Measurements from ENCODE around the gene CDKN2D. TPM values are rescaled to one million over a fixed set of nuclear protein-coding genes. Genes with fewer than 3 reads are reported as not detected.
"Not testable (repeated sequence)": the region's sequence is repeated elsewhere in the genome, so short reads cannot be mapped to it uniquely, and the experiment has no call there.

CDKN2D gene
- total RNA-seq, 4 donors from 2014 or later: 2.9 to 21.4 (median 7.5) TPM

GRCh38 chr19:10533646-10534386 lies 35.0 kb downstream of the CDKN2D start:
- TF ChIP-seq CTCF (IDR thresholded peaks at IDR 0.05): no peak
- ATAC-seq (ENCODE audit: low FRiP score): peak; percentile 74
- no peak for DNase-seq (ENCODE audit: low spot score)

GRCh38 chr19:10532457-10532856 lies 36.3 kb downstream of the CDKN2D start:
- no peak for TF ChIP-seq CTCF (IDR thresholded peaks at IDR 0.05)
- ATAC-seq (ENCODE audit: low FRiP score) (no peak), DNase-seq (ENCODE audit: low spot score) (no peak)

- not testable (repeated sequence) for DNase-seq (ENCODE audit: low spot score); ATAC-seq (ENCODE audit: low FRiP score)
Observed at GRCh38 chr19:10526887-10527286, 41.9 kb downstream of the CDKN2D start.

- no peak for ATAC-seq (ENCODE audit: low FRiP score)
- no peak for TF ChIP-seq CTCF (IDR thresholded peaks at IDR 0.05)
- no peak for DNase-seq (ENCODE audit: low spot score)
Observed at GRCh38 chr19:10525636-10526035, 43.1 kb downstream of the CDKN2D start.

- ATAC-seq (ENCODE audit: low FRiP score): no peak
- TF ChIP-seq CTCF (IDR thresholded peaks at IDR 0.05): no peak
- DNase-seq (ENCODE audit: low spot score): no peak
Observed at GRCh38 chr19:10523135-10523636, 45.6 kb downstream of the CDKN2D start.

GRCh38 chr19:10521461-10522171 lies 47.2 kb downstream of the CDKN2D start:
- no peak for DNase-seq (ENCODE audit: low spot score)
- TF ChIP-seq CTCF (IDR thresholded peaks at IDR 0.05): no peak
- ATAC-seq (ENCODE audit: low FRiP score): no peak

- ATAC-seq (ENCODE audit: low FRiP score) (no peak), DNase-seq (ENCODE audit: low spot score) (no peak)
- TF ChIP-seq CTCF (IDR thresholded peaks at IDR 0.05): no peak
Observed at GRCh38 chr19:10520652-10521318, 48.0 kb downstream of the CDKN2D start.

Data from omental fat pad (tissue), 4 donors.